Measurements from ENCODE around the gene CAMK4.

DNA sequence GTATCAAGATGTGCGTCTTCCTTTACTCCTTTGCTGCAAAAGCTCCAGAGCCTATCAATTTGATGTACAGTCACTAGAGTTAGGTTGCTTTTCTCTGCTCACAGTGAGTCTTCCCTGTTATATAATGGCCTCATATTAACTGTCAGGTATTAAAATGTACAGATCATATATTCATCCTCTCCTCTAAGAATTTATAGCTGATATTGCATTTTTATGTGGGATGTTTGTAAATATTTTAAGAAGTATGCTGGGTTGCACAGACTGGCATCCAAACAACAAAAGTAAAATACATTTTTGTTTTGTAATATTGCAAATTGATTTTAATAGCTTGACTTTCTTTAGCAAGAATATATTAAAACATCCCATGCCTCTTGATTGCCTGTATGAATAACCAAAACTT is 148.6 kb downstream of the CAMK4 start:
- TF ChIP-seq, protein P1, sequence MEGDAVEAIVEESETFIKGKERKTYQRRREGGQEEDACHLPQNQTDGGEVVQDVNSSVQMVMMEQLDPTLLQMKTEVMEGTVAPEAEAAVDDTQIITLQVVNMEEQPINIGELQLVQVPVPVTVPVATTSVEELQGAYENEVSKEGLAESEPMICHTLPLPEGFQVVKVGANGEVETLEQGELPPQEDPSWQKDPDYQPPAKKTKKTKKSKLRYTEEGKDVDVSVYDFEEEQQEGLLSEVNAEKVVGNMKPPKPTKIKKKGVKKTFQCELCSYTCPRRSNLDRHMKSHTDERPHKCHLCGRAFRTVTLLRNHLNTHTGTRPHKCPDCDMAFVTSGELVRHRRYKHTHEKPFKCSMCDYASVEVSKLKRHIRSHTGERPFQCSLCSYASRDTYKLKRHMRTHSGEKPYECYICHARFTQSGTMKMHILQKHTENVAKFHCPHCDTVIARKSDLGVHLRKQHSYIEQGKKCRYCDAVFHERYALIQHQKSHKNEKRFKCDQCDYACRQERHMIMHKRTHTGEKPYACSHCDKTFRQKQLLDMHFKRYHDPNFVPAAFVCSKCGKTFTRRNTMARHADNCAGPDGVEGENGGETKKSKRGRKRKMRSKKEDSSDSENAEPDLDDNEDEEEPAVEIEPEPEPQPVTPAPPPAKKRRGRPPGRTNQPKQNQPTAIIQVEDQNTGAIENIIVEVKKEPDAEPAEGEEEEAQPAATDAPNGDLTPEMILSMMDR (IDR thresholded peaks at IDR 0.05 in 2 of 3, conservative IDR thresholded peaks at IDR 0.05 in 1 of 3; ENCODE audit: insufficient read depth in 2 of 3, low read depth in 1 of 3, low read length in 3 of 3) = no peak
- TF ChIP-seq POLR2A (conservative IDR thresholded peaks at IDR 0.05) = no peak
- TF ChIP-seq ELF4 (CRISPR knock-in tag; IDR thresholded peaks at IDR 0.05) = no peak
- TF ChIP-seq HMGN3 (IDR thresholded peaks at IDR 0.05; ENCODE audit: borderline replicate concordance, extremely low read depth, insufficient read length, low read depth, low read length) = no peak
- no peak for TF ChIP-seq TGIF2 (CRISPR knock-in tag; IDR thresholded peaks at IDR 0.05)
- TF ChIP-seq NCOR1 (IDR thresholded peaks at IDR 0.05) = no peak
- TF ChIP-seq IFI16 (CRISPR knock-in tag; IDR thresholded peaks at IDR 0.05) = no peak
- no peak for TF ChIP-seq TARDBP (IDR thresholded peaks at IDR 0.05)
- no peak for TF ChIP-seq NFIC (IDR thresholded peaks at IDR 0.05)
